WTC11 (cell line): ENCODE data around the gene PFKFB4. TPM values are rescaled to one million over a fixed set of nuclear protein-coding genes. Genes with fewer than 3 reads are reported as not detected.

Source experiments
- ATAC-seq: fragments of 200-7000 bp; cut with Tn5 transposase; 2 replicates; pipeline ENCODE4 v1.10.0; 2021; ENCODE audit warnings: mild to moderate bottlenecking, moderate library complexity
- CTCF ChIA-PET: fragments of 300-600 bp; sonication (Branson Sonifier 250); formaldehyde crosslinking; loops from one replicate; lab custom pipeline; 2021; ENCODE audit warnings: antibody characterized with exemption; lab: Charles Lee
- POLR2A ChIA-PET: fragments of 350-600 bp; sonication (Branson Sonifier 250); formaldehyde crosslinking; loops from one replicate; lab custom pipeline; 2021; ENCODE audit warnings: antibody characterized with exemption; lab: Charles Lee
- DNase-seq: peaks from one replicate; pipeline ENCODE4 v3.0.0; 2021; ENCODE audit warnings: low spot score
- H3K27ac Mint-ChIP-seq: 2 replicates; pipeline ENCODE4 v1.8.0; 2021; ENCODE audit warnings: mixed read lengths
- H3K27me3 Mint-ChIP-seq: 2 replicates; pipeline ENCODE4 v1.8.0; 2021; ENCODE audit warnings: low read depth, mild to moderate bottlenecking, moderate library complexity, mixed read lengths
- H3K36me3 Mint-ChIP-seq: 2 replicates; pipeline ENCODE4 v1.8.0; 2021; ENCODE audit warnings: mixed read lengths
- H3K4me1 Mint-ChIP-seq: 2 replicates; pipeline ENCODE4 v1.8.0; 2022; ENCODE audit warnings: mixed read lengths
- H3K4me3 Mint-ChIP-seq: 2 replicates; pipeline ENCODE4 v1.8.0; 2021; ENCODE audit warnings: mild to moderate bottlenecking, moderate library complexity, mixed read lengths
- H3K9me3 Mint-ChIP-seq: 2 replicates; pipeline ENCODE4 v1.8.0; 2021; ENCODE audit warnings: mixed read lengths
- ELF4 ChIP-seq: sonication (generic); formaldehyde crosslinking; IDR thresholded peaks from 2 replicates; pipeline ENCODE4 v1.8.1; 2022; ENCODE audit warnings: low read depth, mild to moderate bottlenecking, moderate library complexity, missing genetic modification reagents
- ETV6 ChIP-seq: sonication (generic); formaldehyde crosslinking; IDR thresholded peaks from 2 replicates; pipeline ENCODE4 v1.8.1; 2022; ENCODE audit warnings: mild to moderate bottlenecking, missing genetic modification reagents
- IRF2 ChIP-seq: sonication (generic); formaldehyde crosslinking; IDR thresholded peaks from 2 replicates; pipeline ENCODE4 v1.8.0; 2022; ENCODE audit warnings: low read depth, missing genetic modification reagents, borderline replicate concordance
- NFATC4 ChIP-seq: fragments of 250-450 bp; sonication (Bioruptor Pico); IDR thresholded peaks from 2 replicates; pipeline ENCODE4 v1.9.0; 2021; ENCODE audit warnings: mild to moderate bottlenecking
- NR3C1 ChIP-seq: sonication (generic); formaldehyde crosslinking; conservative IDR thresholded peaks from 2 replicates; pipeline ENCODE4 v1.8.1; 2023; ENCODE audit warnings: low read depth, mild to moderate bottlenecking, missing genetic modification reagents
- SOX15 ChIP-seq: fragments of 250-450 bp; sonication (Bioruptor Pico); IDR thresholded peaks from 2 replicates; pipeline ENCODE4 v1.9.0; 2021; ENCODE audit warnings: mild to moderate bottlenecking
- ZNF138 ChIP-seq: sonication (generic); formaldehyde crosslinking; conservative IDR thresholded peaks from 2 replicates; pipeline ENCODE4 v1.8.1; 2022; ENCODE audit warnings: mild to moderate bottlenecking, moderate library complexity, missing genetic modification reagents
- ZNF317 ChIP-seq: sonication (generic); formaldehyde crosslinking; IDR thresholded peaks from 2 replicates; pipeline ENCODE4 v1.8.1; 2023; ENCODE audit warnings: low read depth, mild to moderate bottlenecking, moderate library complexity, missing genetic modification reagents, borderline replicate concordance
- ZNF671 ChIP-seq: fragments of 250-450 bp; sonication (Bioruptor Pico); IDR thresholded peaks from 2 replicates; pipeline ENCODE4 v1.8.0; 2021; ENCODE audit warnings: mild to moderate bottlenecking
- total RNA-seq: library from RNA; stranded (reverse); gene quantifications from 3 replicates; pipeline ENCODE4 v1.2.3, GENCODE V29; 2021
- TF ChIP-seq, protein P1 (sequence below): sonication (generic); formaldehyde crosslinking; IDR thresholded peaks from 2 replicates; pipeline ENCODE4 v1.8.1; 2023; ENCODE audit warnings: mild to moderate bottlenecking, missing genetic modification reagents
- TF ChIP-seq, protein P2 (sequence below): sonication (generic); formaldehyde crosslinking; IDR thresholded peaks from 2 replicates; pipeline ENCODE4 v1.8.1; 2022; ENCODE audit warnings: mild to moderate bottlenecking, moderate library complexity, missing genetic modification reagents
- TF ChIP-seq, protein P3 (sequence below): sonication (generic); formaldehyde crosslinking; IDR thresholded peaks from 2 replicates; pipeline ENCODE4 v1.8.0; 2022; ENCODE audit warnings: mild to moderate bottlenecking, missing genetic modification reagents
- TF ChIP-seq, protein P4 (sequence below): sonication (generic); formaldehyde crosslinking; IDR thresholded peaks from 2 replicates; pipeline ENCODE4 v1.8.0; 2022; ENCODE audit warnings: mild to moderate bottlenecking, missing genetic modification reagents
- TF ChIP-seq, protein P5 (sequence below): sonication (generic); formaldehyde crosslinking; IDR thresholded peaks from 2 replicates; pipeline ENCODE4 v1.8.1; 2023; ENCODE audit warnings: mild to moderate bottlenecking, missing genetic modification reagents, moderate library complexity

The PFKFB4 gene
- total RNA-seq, 1 experiment from 2014 or later: 18.0 TPM

DNA sequence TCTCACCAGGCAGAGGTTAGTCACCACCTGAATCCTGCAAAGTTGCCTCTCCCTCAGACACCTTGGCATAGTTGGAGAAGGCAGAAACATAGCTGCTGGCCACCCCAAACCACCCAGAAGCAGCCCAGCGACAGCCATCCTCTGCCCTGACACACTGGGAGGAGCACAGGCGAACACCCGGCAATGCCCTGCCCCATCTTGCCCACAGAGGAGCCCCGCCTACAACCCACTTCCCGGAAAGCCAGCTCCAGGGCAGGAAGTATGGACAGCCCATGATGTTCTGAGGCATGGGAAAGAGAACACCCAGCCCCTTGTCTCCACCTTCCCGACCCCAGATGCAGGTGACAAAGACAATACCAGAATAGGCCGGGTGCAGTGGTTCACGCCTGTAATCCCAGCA, 40.0 kb downstream of the PFKFB4 start (continued):
- TF ChIP-seq ZNF138 (no peak), NR3C1 (CRISPR knock-in tag) (no peak)
- TF ChIP-seq, protein P1, sequence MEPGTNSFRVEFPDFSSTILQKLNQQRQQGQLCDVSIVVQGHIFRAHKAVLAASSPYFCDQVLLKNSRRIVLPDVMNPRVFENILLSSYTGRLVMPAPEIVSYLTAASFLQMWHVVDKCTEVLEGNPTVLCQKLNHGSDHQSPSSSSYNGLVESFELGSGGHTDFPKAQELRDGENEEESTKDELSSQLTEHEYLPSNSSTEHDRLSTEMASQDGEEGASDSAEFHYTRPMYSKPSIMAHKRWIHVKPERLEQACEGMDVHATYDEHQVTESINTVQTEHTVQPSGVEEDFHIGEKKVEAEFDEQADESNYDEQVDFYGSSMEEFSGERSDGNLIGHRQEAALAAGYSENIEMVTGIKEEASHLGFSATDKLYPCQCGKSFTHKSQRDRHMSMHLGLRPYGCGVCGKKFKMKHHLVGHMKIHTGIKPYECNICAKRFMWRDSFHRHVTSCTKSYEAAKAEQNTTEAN (CRISPR knock-in tag): no peak

DNA sequence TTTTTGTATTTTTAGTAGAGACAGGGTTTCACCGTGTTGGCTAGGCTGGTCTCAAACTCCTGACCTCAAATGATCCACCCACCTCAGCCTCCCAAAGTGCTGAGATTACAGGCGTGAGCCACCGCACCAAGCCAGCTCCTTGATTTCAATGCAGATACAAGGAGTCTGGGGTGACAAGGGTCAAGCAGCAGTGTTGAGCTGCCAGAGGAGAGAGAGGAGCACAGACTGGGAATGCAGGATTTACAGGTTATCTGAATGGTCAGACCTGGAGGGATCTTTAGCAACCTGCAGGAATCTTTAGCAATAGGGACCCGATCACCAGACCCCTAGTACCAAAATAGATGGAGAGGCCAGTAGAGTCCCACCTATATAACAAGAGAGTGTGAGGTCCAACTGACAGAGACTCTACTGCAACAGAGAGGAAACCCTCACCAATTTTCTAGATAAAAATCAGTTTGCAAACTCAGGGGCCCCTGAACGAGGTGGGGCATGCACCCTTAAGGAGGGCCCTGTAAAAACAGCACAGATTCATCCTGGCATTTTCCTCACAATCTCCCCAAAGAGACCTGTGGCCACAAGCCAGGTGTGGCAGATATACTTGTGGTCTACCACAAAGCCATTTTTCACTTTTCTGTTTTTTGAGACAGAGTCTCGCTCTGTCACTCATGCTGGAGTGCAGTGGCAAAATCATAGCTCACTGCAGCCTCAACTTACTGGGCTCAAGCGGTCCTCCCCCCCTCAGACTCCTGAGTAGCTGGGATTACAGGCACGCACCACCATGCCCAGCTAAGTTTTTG, 42.0 kb downstream of the PFKFB4 start:
- no peak for TF ChIP-seq SOX15 (CRISPR knock-in tag)
- TF ChIP-seq, protein P2, sequence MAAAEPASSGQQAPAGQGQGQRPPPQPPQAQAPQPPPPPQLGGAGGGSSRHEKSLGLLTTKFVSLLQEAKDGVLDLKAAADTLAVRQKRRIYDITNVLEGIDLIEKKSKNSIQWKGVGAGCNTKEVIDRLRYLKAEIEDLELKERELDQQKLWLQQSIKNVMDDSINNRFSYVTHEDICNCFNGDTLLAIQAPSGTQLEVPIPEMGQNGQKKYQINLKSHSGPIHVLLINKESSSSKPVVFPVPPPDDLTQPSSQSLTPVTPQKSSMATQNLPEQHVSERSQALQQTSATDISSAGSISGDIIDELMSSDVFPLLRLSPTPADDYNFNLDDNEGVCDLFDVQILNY (CRISPR knock-in tag): no peak
- no peak for TF ChIP-seq ZNF671 (CRISPR knock-in tag)
- TF ChIP-seq, protein P3, sequence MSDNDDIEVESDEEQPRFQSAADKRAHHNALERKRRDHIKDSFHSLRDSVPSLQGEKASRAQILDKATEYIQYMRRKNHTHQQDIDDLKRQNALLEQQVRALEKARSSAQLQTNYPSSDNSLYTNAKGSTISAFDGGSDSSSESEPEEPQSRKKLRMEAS: no peak
- no peak for TF ChIP-seq ELF4 (CRISPR knock-in tag)
- TF ChIP-seq ETV6 (CRISPR knock-in tag): no peak
- TF ChIP-seq IRF2 (CRISPR knock-in tag): no peak
- no peak for TF ChIP-seq ZNF317 (CRISPR knock-in tag)
- TF ChIP-seq, all 79 proteins: peak for 0
- no peaks in the 10 kb centered on the region for H3K9me3 Mint-ChIP-seq
- no peak overlapping the region for H3K4me3 Mint-ChIP-seq
- ChIA-PET CTCF (interaction anchor here (2.4 kb wide), 1 partner anchor 79 kb away, joined by 11 read pairs; no protein-coding TSS in a partner anchor), POLR2A (no interaction called here)
- no peak overlapping the region for H3K27ac Mint-ChIP-seq
- peaks cover 4% of the 10 kb centered on the region; the same call in 1 of the 2 replicates for H3K36me3 Mint-ChIP-seq
- DNase-seq (no peak), ATAC-seq (no peak)
- H3K27me3 Mint-ChIP-seq: no peaks in the 10 kb centered on the region
- peaks cover 2% of the 10 kb centered on the region; the same call in 1 of the 2 replicates for H3K4me1 Mint-ChIP-seq

DNA sequence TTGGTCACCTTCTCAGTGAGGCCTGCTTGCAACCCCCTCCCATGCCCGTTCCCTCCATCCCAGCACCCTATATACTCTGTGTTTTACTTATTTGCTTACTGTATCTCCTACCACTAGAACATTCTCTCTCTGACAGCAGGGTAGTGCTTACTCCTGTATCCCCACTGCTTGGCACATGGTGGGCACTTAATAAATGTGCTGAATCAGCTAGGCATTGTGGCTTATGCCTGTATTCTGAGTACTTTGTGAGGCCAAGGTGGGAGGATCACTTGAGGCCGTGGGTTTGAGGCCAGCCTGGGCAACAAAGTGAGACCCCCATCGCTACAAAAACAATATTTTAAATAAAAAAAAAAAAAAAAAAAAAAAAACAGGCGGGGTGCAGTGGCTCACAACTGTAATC, 45.1 kb downstream of the PFKFB4 start:
- no peak for ATAC-seq
- no peak overlapping the region for H3K27ac Mint-ChIP-seq
- TF ChIP-seq ZNF138: no peak
- TF ChIP-seq, protein P4, sequence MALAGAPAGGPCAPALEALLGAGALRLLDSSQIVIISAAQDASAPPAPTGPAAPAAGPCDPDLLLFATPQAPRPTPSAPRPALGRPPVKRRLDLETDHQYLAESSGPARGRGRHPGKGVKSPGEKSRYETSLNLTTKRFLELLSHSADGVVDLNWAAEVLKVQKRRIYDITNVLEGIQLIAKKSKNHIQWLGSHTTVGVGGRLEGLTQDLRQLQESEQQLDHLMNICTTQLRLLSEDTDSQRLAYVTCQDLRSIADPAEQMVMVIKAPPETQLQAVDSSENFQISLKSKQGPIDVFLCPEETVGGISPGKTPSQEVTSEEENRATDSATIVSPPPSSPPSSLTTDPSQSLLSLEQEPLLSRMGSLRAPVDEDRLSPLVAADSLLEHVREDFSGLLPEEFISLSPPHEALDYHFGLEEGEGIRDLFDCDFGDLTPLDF (CRISPR knock-in tag): no peak
- no peak for TF ChIP-seq NFATC4 (CRISPR knock-in tag)
- TF ChIP-seq, protein P5, sequence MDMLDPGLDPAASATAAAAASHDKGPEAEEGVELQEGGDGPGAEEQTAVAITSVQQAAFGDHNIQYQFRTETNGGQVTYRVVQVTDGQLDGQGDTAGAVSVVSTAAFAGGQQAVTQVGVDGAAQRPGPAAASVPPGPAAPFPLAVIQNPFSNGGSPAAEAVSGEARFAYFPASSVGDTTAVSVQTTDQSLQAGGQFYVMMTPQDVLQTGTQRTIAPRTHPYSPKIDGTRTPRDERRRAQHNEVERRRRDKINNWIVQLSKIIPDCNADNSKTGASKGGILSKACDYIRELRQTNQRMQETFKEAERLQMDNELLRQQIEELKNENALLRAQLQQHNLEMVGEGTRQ (CRISPR knock-in tag): no peak
- TF ChIP-seq, all 79 proteins: peak for 0

More for the DNA sequence above, 45.1 kb downstream of the PFKFB4 start:
- DNase-seq: no peak
- Mint-ChIP-seq H3K27me3 (no peaks in the 10 kb centered on the region), H3K36me3 (no peaks in the 10 kb centered on the region), H3K4me3 (no peak overlapping the region), H3K9me3 (no peaks in the 10 kb centered on the region), H3K4me1 (peaks cover 21% of the 10 kb centered on the region)
- ChIA-PET CTCF (interaction anchor here (0.7 to 9.1 kb wide), 4 partner anchors 37 to 345 kb away, joined by 3 to 168 read pairs (median 17); no protein-coding TSS in a partner anchor), POLR2A (interaction anchor here (0.6 kb wide), 1 partner anchor 45 kb away, joined by 3 read pairs; no protein-coding TSS in a partner anchor)
